ENCODE measurements around the gene PHF21B.

PHF21B gene

GRCh38 chr22:44918925-44919392 lies 90.8 kb downstream of the PHF21B start:
- TF ChIP-seq ARNT (IDR thresholded peaks at IDR 0.05), result no peak
- no peak for TF ChIP-seq ZNF384 (IDR thresholded peaks at IDR 0.05)
- TF ChIP-seq SUZ12 (IDR thresholded peaks at IDR 0.05), result no peak
- TF ChIP-seq CTBP1 (IDR thresholded peaks at IDR 0.05; ENCODE audit: borderline replicate concordance), result no peak
- DNase-seq (ENCODE audit: extremely low spot score), result no peak
- ChIA-PET CTCF (interaction anchor here (1.0 kb wide), 1 partner anchor 8 kb away, joined by 3 read pairs; no protein-coding TSS in a partner anchor), POLR2A (no interaction called here)

DNA sequence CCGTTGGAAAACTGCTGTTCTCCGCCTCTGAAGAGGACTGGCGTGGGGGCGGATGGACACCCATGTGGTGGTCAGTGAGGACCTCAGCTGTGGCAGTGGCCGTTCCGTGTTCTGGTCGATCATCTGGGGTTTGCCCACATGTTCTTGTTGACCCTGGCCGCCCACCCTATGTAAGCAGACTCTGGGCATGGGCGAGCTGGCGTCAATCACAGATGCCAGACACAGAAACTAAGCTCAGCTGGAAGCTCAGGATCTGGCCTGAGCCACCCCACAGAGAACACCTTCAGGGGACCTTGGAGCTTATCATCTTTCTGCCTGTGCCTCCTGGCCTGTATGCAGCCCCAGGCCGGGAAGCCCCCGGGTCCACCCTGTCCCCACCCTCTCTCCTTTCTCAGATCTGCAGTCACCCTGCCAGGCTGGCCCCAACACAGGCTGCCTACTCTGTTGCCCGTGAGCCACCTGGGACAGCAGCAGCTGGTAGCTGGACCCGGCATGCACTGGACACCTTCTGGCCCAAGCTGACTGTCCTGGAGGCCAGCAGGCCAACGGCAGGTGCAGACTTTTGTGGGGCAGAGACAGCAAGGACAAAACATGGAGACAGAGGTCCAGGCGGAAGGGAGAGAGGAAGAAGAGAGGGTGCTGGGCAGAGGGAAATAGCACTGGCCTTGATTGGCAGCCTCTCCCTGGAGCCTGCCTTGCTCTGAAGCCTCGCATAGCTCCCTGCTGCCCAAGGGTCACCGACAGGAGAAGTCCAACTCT lies 91.5 kb downstream of the PHF21B start:
- CTCF ChIA-PET, result interaction anchor here (1.0 kb wide), 1 partner anchor 9 kb away, joined by 3 read pairs; no protein-coding TSS in a partner anchor
- POLR2A ChIA-PET, result no interaction called here
- no peak for DNase-seq (ENCODE audit: extremely low spot score)
- no peak for TF ChIP-seq LEF1 (IDR thresholded peaks at IDR 0.05; ENCODE audit: borderline replicate concordance)
- TF ChIP-seq BHLHE40 (IDR thresholded peaks at IDR 0.05; ENCODE audit: borderline replicate concordance), result no peak
- TF ChIP-seq ELF4 (IDR thresholded peaks at IDR 0.05), result no peak
- no peak for TF ChIP-seq SUZ12 (IDR thresholded peaks at IDR 0.05)
- TF ChIP-seq SP1 (IDR thresholded peaks at IDR 0.05), result no peak
- no peak for TF ChIP-seq TARDBP (IDR thresholded peaks at IDR 0.05)
- TF ChIP-seq CTBP1 (IDR thresholded peaks at IDR 0.05; ENCODE audit: borderline replicate concordance), result no peak
- no peak for TF ChIP-seq FOXA1 (IDR thresholded peaks at IDR 0.05)
- TF ChIP-seq PKNOX1 (IDR thresholded peaks at IDR 0.05), result no peak
- TF ChIP-seq ARNT (IDR thresholded peaks at IDR 0.05), result no peak
- TF ChIP-seq HDGF (IDR thresholded peaks at IDR 0.05; ENCODE audit: borderline replicate concordance), result no peak
- no peak for TF ChIP-seq FOXM1 (IDR thresholded peaks at IDR 0.05; ENCODE audit: borderline replicate concordance)
- no peak for TF ChIP-seq ZNF384 (IDR thresholded peaks at IDR 0.05)
- TF ChIP-seq L3MBTL2 (conservative IDR thresholded peaks at IDR 0.05), result no peak
- TF ChIP-seq FOXK2 (IDR thresholded peaks at IDR 0.05), result no peak
- TF ChIP-seq NFRKB (IDR thresholded peaks at IDR 0.05), result no peak

DNA sequence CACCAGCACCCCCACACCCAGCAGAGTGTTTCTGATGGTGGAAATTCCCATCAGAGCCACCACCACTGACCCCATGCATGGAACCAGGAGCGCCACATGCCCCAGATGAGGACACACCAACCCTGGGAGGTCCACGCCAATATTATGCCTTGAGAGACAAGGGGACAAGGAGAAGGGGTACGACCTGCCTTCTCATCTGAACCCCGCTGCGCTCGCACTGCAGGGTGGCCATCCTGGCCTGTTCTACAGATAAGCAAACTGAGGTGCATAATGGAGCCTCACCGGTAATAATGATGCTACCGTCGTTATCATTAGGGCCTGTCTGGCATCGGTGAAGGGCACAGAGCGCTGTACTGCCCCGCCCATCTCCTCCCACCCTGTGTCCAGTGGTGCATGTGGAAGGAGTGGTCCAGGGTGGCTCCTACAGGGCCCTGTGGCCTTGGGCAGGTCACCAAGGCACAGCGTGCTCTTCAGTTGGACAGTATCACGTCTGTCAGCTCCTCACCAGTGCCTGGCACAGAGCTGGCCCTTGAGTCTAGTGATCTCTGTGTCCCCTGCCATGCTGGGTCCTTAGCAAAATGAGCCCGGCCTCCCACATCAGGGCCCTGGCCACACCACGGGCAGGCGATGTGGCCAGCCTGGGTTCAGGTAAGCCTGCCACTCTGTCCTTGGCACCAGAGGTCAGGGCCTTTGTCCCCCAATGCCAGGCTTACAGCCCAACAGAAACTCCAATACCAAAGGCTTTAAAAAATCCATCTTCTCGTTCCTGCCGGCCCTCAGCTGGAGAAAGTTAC lies 92.2 kb downstream of the PHF21B start:
- ChIA-PET CTCF (no interaction called here), POLR2A (no interaction called here)
- no peak for DNase-seq (ENCODE audit: extremely low spot score)
- TF ChIP-seq BHLHE40 (IDR thresholded peaks at IDR 0.05; ENCODE audit: borderline replicate concordance), result no peak
- TF ChIP-seq PKNOX1 (IDR thresholded peaks at IDR 0.05), result no peak

GRCh38 chr22:44916281-44917231 lies 93.2 kb downstream of the PHF21B start:
- ChIA-PET CTCF (no interaction called here), POLR2A (no interaction called here)
- TF ChIP-seq FOXM1 (IDR thresholded peaks at IDR 0.05; ENCODE audit: borderline replicate concordance) (no peak), ARNT (IDR thresholded peaks at IDR 0.05) (no peak)
- no peak for DNase-seq (ENCODE audit: extremely low spot score)

GRCh38 chr22:44915441-44915840 lies 94.4 kb downstream of the PHF21B start:
- ChIA-PET CTCF (no interaction called here), POLR2A (no interaction called here)
- DNase-seq (ENCODE audit: extremely low spot score), result no peak
- no peak for TF ChIP-seq ARNT (IDR thresholded peaks at IDR 0.05)
- TF ChIP-seq FOXK2 (IDR thresholded peaks at IDR 0.05), result no peak
- no peak for TF ChIP-seq SP1 (IDR thresholded peaks at IDR 0.05)

- ChIA-PET POLR2A (no interaction called here), CTCF (no interaction called here)
- no peak for TF ChIP-seq BHLHE40 (IDR thresholded peaks at IDR 0.05; ENCODE audit: borderline replicate concordance)
- TF ChIP-seq SUZ12 (IDR thresholded peaks at IDR 0.05), result no peak
- TF ChIP-seq FOXK2 (IDR thresholded peaks at IDR 0.05), result no peak
- TF ChIP-seq FOXA1 (IDR thresholded peaks at IDR 0.05), result no peak
- TF ChIP-seq LEF1 (IDR thresholded peaks at IDR 0.05; ENCODE audit: borderline replicate concordance), result no peak
- no peak for TF ChIP-seq ARNT (IDR thresholded peaks at IDR 0.05)
- TF ChIP-seq FOXM1 (IDR thresholded peaks at IDR 0.05; ENCODE audit: borderline replicate concordance), result no peak
- TF ChIP-seq HDGF (IDR thresholded peaks at IDR 0.05; ENCODE audit: borderline replicate concordance), result no peak
- TF ChIP-seq PKNOX1 (IDR thresholded peaks at IDR 0.05), result no peak
- no peak for TF ChIP-seq L3MBTL2 (conservative IDR thresholded peaks at IDR 0.05)
- no peak for TF ChIP-seq NFRKB (IDR thresholded peaks at IDR 0.05)
- no peak for TF ChIP-seq ZNF384 (IDR thresholded peaks at IDR 0.05)
- no peak for TF ChIP-seq SP1 (IDR thresholded peaks at IDR 0.05)
- TF ChIP-seq TARDBP (IDR thresholded peaks at IDR 0.05), result no peak
- DNase-seq (ENCODE audit: extremely low spot score), result no peak
Observed at GRCh38 chr22:44914026-44914721, 95.6 kb downstream of the PHF21B start.

Measured in HEK293T (cell line).